Hematopoietic multipotent progenitor cell treated with erythropoietin and hydrocortisone succinate and interleukin-3 and kit ligand, for 4 days (in vitro differentiated cells): ENCODE results near the gene KLF16.

Experiments
- DNase-seq: peaks from one replicate; pipeline ENCODE4 v3.0.0-alpha.2; 2015

KLF16 gene

GRCh38 chr19:1818549-1819195 lies 44.7 kb downstream of the KLF16 start:
- no peak for DNase-seq

GRCh38 chr19:1817553-1818179 lies 45.7 kb downstream of the KLF16 start:
- DNase-seq, result no peak

GRCh38 chr19:1816530-1817298 lies 46.7 kb downstream of the KLF16 start:
- no peak for DNase-seq

- no peak for DNase-seq
Measured at GRCh38 chr19:1815605-1816529, 47.5 kb downstream of the KLF16 start.

GRCh38 chr19:1814833-1815604 lies 48.4 kb downstream of the KLF16 start:
- no peak for DNase-seq

GRCh38 chr19:1814391-1814790 lies 49.0 kb downstream of the KLF16 start:
- no peak for DNase-seq

- no peak for DNase-seq
Measured at GRCh38 chr19:1813192-1814182, 49.9 kb downstream of the KLF16 start.

- peak; percentile 100 for DNase-seq
Measured at GRCh38 chr19:1812426-1813191, 50.8 kb downstream of the KLF16 start.

- DNase-seq, result no peak
Measured at GRCh38 chr19:1811942-1812425, 51.4 kb downstream of the KLF16 start, which contains the start of gene ATP8B3. ATP8B3 (minus strand) TSS chr19:1812276; CDS start chr19:1811736, 540 bp downstream.

GRCh38 chr19:1811472-1811894 lies 51.9 kb downstream of the KLF16 start:
- DNase-seq, result peak; percentile 59

GRCh38 chr19:1810439-1811160 lies 52.8 kb downstream of the KLF16 start:
- DNase-seq, result no peak

GRCh38 chr19:1809678-1810077 lies 53.7 kb downstream of the KLF16 start:
- DNase-seq, result no peak

- DNase-seq, result no peak
Measured at GRCh38 chr19:1808395-1808731, 55.0 kb downstream of the KLF16 start.

- no peak for DNase-seq
Measured at GRCh38 chr19:1807695-1808394, 55.5 kb downstream of the KLF16 start.

- no peak for DNase-seq
Measured at GRCh38 chr19:1807030-1807694, 56.2 kb downstream of the KLF16 start.

- DNase-seq, result no peak
Measured at GRCh38 chr19:1806184-1807029, 57.0 kb downstream of the KLF16 start.
